HEK293 (cell line): ENCODE measurements around the gene NPAS2.
A peak's percentile ranks its signal among the peaks of the same experiment; 100 is the strongest.

Experiments used
- CTCF ChIP-seq: fragments of 450-650 bp; formaldehyde crosslinking; IDR thresholded peaks from 2 replicates; pipeline ENCODE4 v1.5.1; 2016; ENCODE audit warnings: missing biosample characterization, missing genetic modification characterization
- FEZF1 ChIP-seq: fragments of 450-650 bp; formaldehyde crosslinking; IDR thresholded peaks from 2 replicates; pipeline ENCODE4 v1.5.1; 2016; ENCODE audit warnings: missing biosample characterization, missing genetic modification characterization
- GFI1B ChIP-seq: fragments of 450-650 bp; formaldehyde crosslinking; IDR thresholded peaks from 2 replicates; pipeline ENCODE4 v1.5.1; 2016; ENCODE audit warnings: missing biosample characterization, missing genetic modification characterization
- GLIS1 ChIP-seq: fragments of 450-650 bp; formaldehyde crosslinking; IDR thresholded peaks from 2 replicates; pipeline ENCODE4 v1.5.1; 2016; ENCODE audit warnings: missing biosample characterization, missing genetic modification characterization
- OSR2 ChIP-seq: fragments of 450-650 bp; formaldehyde crosslinking; IDR thresholded peaks from 2 replicates; pipeline ENCODE4 v1.5.1; 2016; ENCODE audit warnings: missing biosample characterization, missing genetic modification characterization
- PATZ1 ChIP-seq: fragments of 450-650 bp; formaldehyde crosslinking; IDR thresholded peaks from 2 replicates; pipeline ENCODE4 v1.5.1; 2016; ENCODE audit warnings: missing biosample characterization, missing genetic modification characterization
- TCF7L2 ChIP-seq: IDR thresholded peaks from 2 replicates; pipeline ENCODE4 v1.6.1; 2011; ENCODE audit warnings: low read depth, mild to moderate bottlenecking, inconsistent platforms, low read length, moderate library complexity, borderline replicate concordance
- YY2 ChIP-seq: fragments of 450-650 bp; formaldehyde crosslinking; IDR thresholded peaks from 2 replicates; pipeline ENCODE4 v1.5.1; 2016; ENCODE audit warnings: missing biosample characterization, missing genetic modification characterization
- ZFP37 ChIP-seq: fragments of 450-650 bp; formaldehyde crosslinking; IDR thresholded peaks from 2 replicates; pipeline ENCODE4 v1.5.1; 2016; ENCODE audit warnings: missing biosample characterization, missing genetic modification characterization
- ZNF16 ChIP-seq: fragments of 450-650 bp; formaldehyde crosslinking; IDR thresholded peaks from 2 replicates; pipeline ENCODE4 v1.5.1; 2016; ENCODE audit warnings: low read depth, missing biosample characterization, missing genetic modification characterization
- ZNF18 ChIP-seq: fragments of 450-650 bp; formaldehyde crosslinking; IDR thresholded peaks from 2 replicates; pipeline ENCODE4 v1.5.1; 2016; ENCODE audit warnings: missing biosample characterization, missing genetic modification characterization
- ZNF19 ChIP-seq: fragments of 450-650 bp; formaldehyde crosslinking; IDR thresholded peaks from 2 replicates; pipeline ENCODE4; 2016; ENCODE audit warnings: missing biosample characterization, missing genetic modification characterization, low read depth
- ZNF2 ChIP-seq: fragments of 450-650 bp; formaldehyde crosslinking; IDR thresholded peaks from 2 replicates; pipeline ENCODE4 v1.5.1; 2016; ENCODE audit warnings: missing biosample characterization, missing genetic modification characterization
- ZNF24 ChIP-seq: fragments of 450-650 bp; formaldehyde crosslinking; IDR thresholded peaks from 2 replicates; pipeline ENCODE4 v1.5.1; 2016; ENCODE audit warnings: missing biosample characterization, missing genetic modification characterization
- ZNF266 ChIP-seq: fragments of 450-650 bp; formaldehyde crosslinking; IDR thresholded peaks from 2 replicates; pipeline ENCODE4 v1.5.1; 2016; ENCODE audit warnings: missing biosample characterization, missing genetic modification characterization, low read depth
- ZNF311 ChIP-seq: fragments of 450-650 bp; formaldehyde crosslinking; IDR thresholded peaks from 2 replicates; pipeline ENCODE4 v1.5.1; 2017; ENCODE audit warnings: missing biosample characterization, missing genetic modification characterization, borderline replicate concordance
- ZNF324 ChIP-seq: fragments of 450-650 bp; formaldehyde crosslinking; IDR thresholded peaks from 2 replicates; pipeline ENCODE4 v1.5.1; 2016; ENCODE audit warnings: missing biosample characterization, missing genetic modification characterization
- ZNF341 ChIP-seq: fragments of 450-650 bp; formaldehyde crosslinking; IDR thresholded peaks from 2 replicates; pipeline ENCODE4; 2016; ENCODE audit warnings: low read depth, missing biosample characterization, missing genetic modification characterization
- ZNF354C ChIP-seq: fragments of 450-650 bp; formaldehyde crosslinking; IDR thresholded peaks from 2 replicates; pipeline ENCODE4 v1.5.1; 2016; ENCODE audit warnings: missing biosample characterization, missing genetic modification characterization, low read depth, borderline replicate concordance
- ZNF391 ChIP-seq: fragments of 450-650 bp; formaldehyde crosslinking; IDR thresholded peaks from 2 replicates; pipeline ENCODE4 v1.5.1; 2016; ENCODE audit warnings: low read depth, missing biosample characterization, missing genetic modification characterization, borderline replicate concordance
- ZNF394 ChIP-seq: fragments of 450-650 bp; formaldehyde crosslinking; IDR thresholded peaks from 2 replicates; pipeline ENCODE4 v1.5.1; 2016; ENCODE audit warnings: missing biosample characterization, missing genetic modification characterization, mild to moderate bottlenecking, moderate library complexity, borderline replicate concordance
- ZNF449 ChIP-seq: fragments of 450-650 bp; formaldehyde crosslinking; IDR thresholded peaks from 2 replicates; pipeline ENCODE4 v1.5.1; 2017; ENCODE audit warnings: missing biosample characterization, mild to moderate bottlenecking, missing genetic modification characterization, moderate library complexity
- ZNF473 ChIP-seq: fragments of 450-650 bp; formaldehyde crosslinking; IDR thresholded peaks from 2 replicates; pipeline ENCODE4 v1.5.1; 2017; ENCODE audit warnings: missing biosample characterization, missing genetic modification characterization
- ZNF529 ChIP-seq: fragments of 450-650 bp; formaldehyde crosslinking; IDR thresholded peaks from 2 replicates; pipeline ENCODE4 v1.5.1; 2017; ENCODE audit warnings: missing genetic modification characterization, missing biosample characterization; ENCODE audit not compliant: insufficient replicate concordance
- ZNF548 ChIP-seq: fragments of 450-650 bp; formaldehyde crosslinking; IDR thresholded peaks from 2 replicates; pipeline ENCODE4 v1.5.1; 2016; ENCODE audit warnings: missing biosample characterization, missing genetic modification characterization
- ZNF624 ChIP-seq: fragments of 450-650 bp; formaldehyde crosslinking; IDR thresholded peaks from 2 replicates; pipeline ENCODE4 v1.5.1; 2017; ENCODE audit warnings: missing biosample characterization, missing genetic modification characterization
- ZNF654 ChIP-seq: fragments of 450-650 bp; formaldehyde crosslinking; IDR thresholded peaks from 2 replicates; pipeline ENCODE4 v1.5.1; 2016; ENCODE audit warnings: low read depth, missing biosample characterization, missing genetic modification characterization
- ZNF677 ChIP-seq: fragments of 450-650 bp; IDR thresholded peaks from 2 replicates; pipeline ENCODE4 v1.5.0; 2018; ENCODE audit warnings: missing biosample characterization, mild to moderate bottlenecking, missing genetic modification characterization, moderate library complexity
- ZNF768 ChIP-seq: fragments of 450-650 bp; formaldehyde crosslinking; IDR thresholded peaks from 2 replicates; pipeline ENCODE4 v1.5.1; 2018; ENCODE audit warnings: missing biosample characterization, mild to moderate bottlenecking, missing genetic modification characterization
- ZNF830 ChIP-seq: fragments of 450-650 bp; IDR thresholded peaks from 2 replicates; pipeline ENCODE4 v1.5.0; 2018; ENCODE audit warnings: missing biosample characterization, missing genetic modification characterization, low read depth, mild to moderate bottlenecking, moderate library complexity
- ZNF837 ChIP-seq: fragments of 450-650 bp; formaldehyde crosslinking; IDR thresholded peaks from 2 replicates; pipeline ENCODE4 v1.5.1; 2016; ENCODE audit warnings: missing biosample characterization, missing genetic modification characterization
- ZSCAN18 ChIP-seq: fragments of 450-650 bp; formaldehyde crosslinking; IDR thresholded peaks from 2 replicates; pipeline ENCODE4 v1.5.1; 2016; ENCODE audit warnings: missing biosample characterization, missing genetic modification characterization
- ZSCAN5A ChIP-seq: fragments of 450-650 bp; formaldehyde crosslinking; IDR thresholded peaks from 2 replicates; pipeline ENCODE4 v1.5.1; 2016; ENCODE audit warnings: missing biosample characterization, missing genetic modification characterization

Gene NPAS2

GRCh38 chr2:100984892-100985307 is 165.0 kb downstream of the NPAS2 start (continued):
- TF ChIP-seq ZNF341 (tag by site-specific recombination): peak; percentile 69
- no peak for TF ChIP-seq ZSCAN18 (tag by site-specific recombination)
- no peak for TF ChIP-seq PATZ1
- TF ChIP-seq ZNF354C (tag by site-specific recombination): no peak
- no peak for TF ChIP-seq ZNF624 (tag by site-specific recombination)
- TF ChIP-seq ZNF654: peak; percentile 78
- 0 out of 2 replicates have a peak, but pooled peaks have one; percentile 45 for TF ChIP-seq ZNF2 (tag by site-specific recombination)
- TF ChIP-seq ZNF18 (tag by site-specific recombination): no peak
- TF ChIP-seq ZSCAN5A (tag by site-specific recombination): no peak
- no peak for TF ChIP-seq ZNF548 (tag by site-specific recombination)
- TF ChIP-seq ZNF529 (tag by site-specific recombination): no peak
- no peak for TF ChIP-seq ZNF837 (tag by site-specific recombination)
- TF ChIP-seq ZNF473 (tag by site-specific recombination): no peak
- TF ChIP-seq ZNF19 (tag by site-specific recombination): no peak
- TF ChIP-seq ZNF449: no peak
- TF ChIP-seq ZNF324 (tag by site-specific recombination): no peak
- TF ChIP-seq ZNF24 (tag by site-specific recombination): no peak
- TF ChIP-seq GLIS1: no peak
- no peak for TF ChIP-seq TCF7L2
- no peak for TF ChIP-seq ZNF394 (tag by site-specific recombination)
- no peak for TF ChIP-seq ZNF677
- TF ChIP-seq ZNF311: no peak
- no peak for TF ChIP-seq FEZF1 (tag by site-specific recombination)
- TF ChIP-seq OSR2 (tag by site-specific recombination): no peak
- TF ChIP-seq ZFP37 (tag by site-specific recombination): no peak
- TF ChIP-seq ZNF830 (tag by site-specific recombination): no peak
- TF ChIP-seq ZNF16 (tag by site-specific recombination): no peak
- no peak for TF ChIP-seq GFI1B
- TF ChIP-seq ZNF391 (tag by site-specific recombination): no peak
- peak; percentile 91 for TF ChIP-seq CTCF (tag by site-specific recombination)
- TF ChIP-seq YY2 (tag by site-specific recombination): 0 out of 2 replicates have a peak, but pooled peaks have one; percentile 18
- no peak for TF ChIP-seq ZNF768 (tag by site-specific recombination)
- no peak for TF ChIP-seq ZNF266 (tag by site-specific recombination)
